Transverse colon (tissue), 4 donors: ENCODE measurements around the gene IFRD2. TPM values are rescaled to one million over a fixed set of nuclear protein-coding genes. Genes with fewer than 3 reads are reported as not detected.
A peak's percentile ranks its signal among the peaks of the same experiment; 100 is the strongest.

Experiments used
- DNase-seq: peaks from one replicate; pipeline ENCODE4 v3.0.0-alpha.2; 2019
- H3K27ac ChIP-seq, 4 donors: fragments of 200-600 bp; sonication (generic); 2 replicates each; pipeline ENCODE4 v1.5.1; 2016 to 2018; ENCODE audit warnings: inconsistent platforms in 4 of 4
- H3K27me3 ChIP-seq: fragments of 200-600 bp; sonication (generic); 2 replicates; pipeline ENCODE4 v1.5.1; 2017; ENCODE audit warnings: inconsistent platforms
- H3K36me3 ChIP-seq, 4 donors: fragments of 200-600 bp; sonication (generic); 2 replicates each; pipeline ENCODE4 v1.5.1; 2017 to 2019; ENCODE audit warnings: inconsistent platforms in 4 of 4
- H3K4me1 ChIP-seq, 4 donors: fragments of 200-600 bp; sonication (generic); 2 replicates each; pipeline ENCODE4 v1.5.1; 2017 to 2020; ENCODE audit warnings: inconsistent platforms in 4 of 4
- H3K4me3 ChIP-seq, 4 donors: fragments of 200-600 bp; sonication (generic); 1 replicate in 1 of 4; 2 replicates in 3 of 4; pipeline versions ENCODE4 v1.5.1 to v1.6.1; 2017 to 2019; ENCODE audit warnings: inconsistent platforms in 4 of 4
- H3K9me3 ChIP-seq, 2 donors: fragments of 200-600 bp; sonication (generic); 2 replicates each; pipeline ENCODE4 v1.5.1; 2017 to 2019; ENCODE audit warnings: inconsistent platforms in 2 of 2
- CTCF ChIP-seq, 5 experiments: fragments of 200-600 bp in 3 of 5; fragments of 450-650 bp in 2 of 5; sonication (generic) in 3 of 5; IDR thresholded peaks; 1 replicate in 2 of 5; 2 replicates in 3 of 5; pipeline ENCODE4 v1.5.1; 2016 to 2017; ENCODE audit warnings: antibody characterized with exemption in 5 of 5, inconsistent platforms in 3 of 5, mild to moderate bottlenecking in 2 of 5, moderate library complexity in 1 of 5
- EP300 ChIP-seq: sonication (generic); formaldehyde crosslinking; IDR thresholded peaks from one replicate; pipeline ENCODE4 v1.6.1; 2017; ENCODE audit warnings: antibody characterized with exemption, low read depth
- POLR2A ChIP-seq: fragments of 450-650 bp; IDR thresholded peaks from one replicate; pipeline ENCODE4 v1.6.1; 2016; ENCODE audit warnings: antibody characterized with exemption, mild to moderate bottlenecking, moderate library complexity
- POLR2AphosphoS5 ChIP-seq, 3 donors: sonication (generic); formaldehyde crosslinking; IDR thresholded peaks; one replicate each; pipeline ENCODE4 v1.6.1; 2016; ENCODE audit warnings: antibody characterized with exemption in 3 of 3
- WGBS, 2 donors: methylation state at CpG; one replicate each; pipeline ENCODE4 v1.1.5; 2018; ENCODE audit warnings: low coverage in 1 of 2; 5-methylcytosine and 5-hydroxymethylcytosine counted together
- in situ Hi-C, 4 donors: fragments of 200-750 bp; cut with MboI; loops; one replicate each; pipeline versions ENCODE4 v1.15.0 to v1.15.1; 2017; ENCODE audit warnings: low sequenced_read_pairs in 3 of 4, low pct_ligation_motif_present in 1 of 4, low pct_unique_long_range_greater_than_20kb in 1 of 4
- intact Hi-C: fragments of 100-400 bp; cut with DNase I; formaldehyde crosslinking; loops from one replicate; pipeline ENCODE4 v1.15.1; 2023; ENCODE audit warnings: low total_unique reads
- total RNA-seq, 4 donors: library from RNA; depleted of rRNA; stranded (reverse); fragments of >200 nt; gene quantifications; one replicate each; pipeline ENCODE4 v1.1.0, GENCODE V29; 2016

IFRD2 gene
- 100 to 1,000 TPM in 1 of 4 donors, 10 to 100 TPM in 3; 44.9 to 183 (median 59.5) TPM for total RNA-seq

- Histone ChIP-seq H3K9me3 (no peaks in the 10 kb centered on the region), H3K36me3 (peaks cover 0 to 11% (median 5%) of the 10 kb centered on the region in 4 donors), H3K27me3 (no peaks in the 10 kb centered on the region), H3K4me1 (peaks cover 13 to 25% (median 18%) of the 10 kb centered on the region in 4 donors), H3K4me3 (peak within 1 kb of the TSS; percentile 55 to 97 (median 86)), H3K27ac (peak within 1 kb of the TSS; percentile 83 to 92 (median 88))
- intact Hi-C loops, result no loop called here
- WGBS, 2 donors, result 2% methylated on average over 55 of the region's 67 CpGs; no CpG with 5 or more reads in 1 of the 2 donors
- DNase-seq, result peak; percentile 97
- in situ Hi-C loops, result no loop called here
- TF ChIP-seq POLR2AphosphoS5 (IDR thresholded peaks at IDR 0.05) (peak; percentile 70 to 90 (median 86)), POLR2A (peak; percentile 75), EP300 (no peak), CTCF (IDR thresholded peaks at IDR 0.05) (peak in 1 of 5 experiments; percentile 19)
Measured at GRCh38 chr3:50292159-50293078, at the start of gene IFRD2. Gene IFRD2, minus strand, starts transcription at chr3:50292429. Its CDS starts 155 bp downstream, at chr3:50292274.

- H3K4me1 ChIP-seq, result peaks cover 12 to 53% (median 39%) of the 10 kb centered on the region in 4 donors
- intact Hi-C loops, result loop anchor here (10.0 kb wide), 1 partner anchor 203 kb away; no protein-coding TSS in a partner anchor
- no peaks in the 10 kb centered on the region for H3K9me3 ChIP-seq
- WGBS, 2 donors, result 99% methylated on average over 9 of the region's 9 CpGs; no CpG with 5 or more reads in 1 of the 2 donors
- H3K36me3 ChIP-seq, result no peaks in the 10 kb centered on the region
- no peak for DNase-seq
- TF ChIP-seq EP300 (no peak), POLR2A (no peak), POLR2AphosphoS5 (IDR thresholded peaks at IDR 0.05) (no peak), CTCF (IDR thresholded peaks at IDR 0.05) (no peak)
- no peaks in the 10 kb centered on the region for H3K27me3 ChIP-seq
- in situ Hi-C loops, result loop anchor here in 1 of 4 donors (10.0 kb wide), 1 partner anchor 193 kb away; no protein-coding TSS in a partner anchor
- H3K27ac ChIP-seq, result peak overlapping the region; percentile 93 to 99 (median 98)
- H3K4me3 ChIP-seq, result peak overlapping the region in 2 of 4 donors; percentile 51 to 62
Measured at GRCh38 chr3:50341537-50341936, 49.3 kb upstream of the IFRD2 start.

GRCh38 chr3:50340448-50341329 lies 48.5 kb upstream of the IFRD2 start, which contains the start of gene RASSF1:
Gene RASSF1, minus strand, starts transcription at chr3:50340836. Its CDS starts 31 bp downstream, at chr3:50340805.
- 7% methylated on average over 63 of the region's 85 CpGs; no CpG with 5 or more reads in 1 of the 2 donors for WGBS, 2 donors
- DNase-seq, result peak; percentile 80
- peak; percentile 51 for TF ChIP-seq POLR2A
- peak; percentile 29 to 53 (median 36) for TF ChIP-seq POLR2AphosphoS5 (IDR thresholded peaks at IDR 0.05)
- TF ChIP-seq EP300, result no peak
- H3K9me3 ChIP-seq, result no peaks in the 10 kb centered on the region
- peak within 1 kb of the TSS; percentile 93 to 99 (median 98) for H3K27ac ChIP-seq
- H3K4me1 ChIP-seq, result peaks cover 18 to 55% (median 42%) of the 10 kb centered on the region in 4 donors
- in situ Hi-C loops (loop anchor here in 1 of 4 donors (10.0 kb wide), 1 partner anchor 194 kb away; no protein-coding TSS in a partner anchor), intact Hi-C loops (loop anchor here (10.0 kb wide), 1 partner anchor 204 kb away; no protein-coding TSS in a partner anchor)
- H3K4me3 ChIP-seq, result peak within 1 kb of the TSS; percentile 35 to 62 (median 44)
- H3K36me3 ChIP-seq, result no peaks in the 10 kb centered on the region
- no peaks in the 10 kb centered on the region for H3K27me3 ChIP-seq

- DNase-seq, result no peak
- H3K4me1 ChIP-seq, result peaks cover 18 to 55% (median 42%) of the 10 kb centered on the region in 4 donors
- no peaks in the 10 kb centered on the region for H3K36me3 ChIP-seq
- H3K27ac ChIP-seq, result peak overlapping the region; percentile 93 to 99 (median 98)
- in situ Hi-C loops (loop anchor here in 1 of 4 donors (10.0 kb wide), 1 partner anchor 195 kb away; no protein-coding TSS in a partner anchor), intact Hi-C loops (loop anchor here (10.0 kb wide), 1 partner anchor 205 kb away; no protein-coding TSS in a partner anchor)
- no peaks in the 10 kb centered on the region for H3K27me3 ChIP-seq
- 34 to 39% methylated on average over 2 to 9 of the region's 9 CpGs for WGBS, 2 donors
- TF ChIP-seq POLR2AphosphoS5 (IDR thresholded peaks at IDR 0.05) (no peak), POLR2A (no peak), CTCF (IDR thresholded peaks at IDR 0.05) (no peak), EP300 (no peak)
- H3K4me3 ChIP-seq, result peak overlapping the region; percentile 35 to 62 (median 44)
- H3K9me3 ChIP-seq, result no peaks in the 10 kb centered on the region
Measured at GRCh38 chr3:50340147-50340447, 47.9 kb upstream of the IFRD2 start.
